AML-193 (cell line): ENCODE results near the gene WDFY2.
"Not testable (repeated sequence)": the region's sequence is repeated elsewhere in the genome, so short reads cannot be mapped to it uniquely, and the experiment has no call there.

Source experiments
- DNase-seq, 2 experiments: peaks; one replicate each; lab custom pipeline; 2025; lab: John Stamatoyannopoulos, UW

The WDFY2 gene

GRCh38 chr13:51666374-51666773 lies 82.1 kb downstream of the WDFY2 start:
- DNase-seq, result no peak

- no peak for DNase-seq
Measured at GRCh38 chr13:51666839-51667238, 82.6 kb downstream of the WDFY2 start.

GRCh38 chr13:51668580-51669195 lies 84.4 kb downstream of the WDFY2 start:
- no peak for DNase-seq

DNA sequence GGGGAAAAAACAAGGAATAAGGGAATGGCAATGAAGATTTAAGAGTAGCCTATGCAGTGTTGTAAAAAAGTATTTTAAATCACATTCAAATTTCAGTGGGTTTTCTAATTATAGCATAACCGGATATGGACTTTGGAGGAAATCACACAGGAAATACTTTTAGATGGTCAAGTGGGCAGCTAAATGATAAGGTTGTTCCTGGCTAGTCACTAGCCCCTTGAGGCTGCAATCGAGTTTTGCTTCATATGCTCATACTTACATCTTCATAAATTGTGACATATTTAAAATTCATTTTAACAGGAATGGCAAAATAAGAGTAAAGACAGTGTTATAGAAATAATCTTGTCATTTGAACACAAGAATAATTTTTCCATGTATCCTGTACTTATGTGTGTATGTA lies 88.9 kb downstream of the WDFY2 start:
- DNase-seq, result no peak

DNA sequence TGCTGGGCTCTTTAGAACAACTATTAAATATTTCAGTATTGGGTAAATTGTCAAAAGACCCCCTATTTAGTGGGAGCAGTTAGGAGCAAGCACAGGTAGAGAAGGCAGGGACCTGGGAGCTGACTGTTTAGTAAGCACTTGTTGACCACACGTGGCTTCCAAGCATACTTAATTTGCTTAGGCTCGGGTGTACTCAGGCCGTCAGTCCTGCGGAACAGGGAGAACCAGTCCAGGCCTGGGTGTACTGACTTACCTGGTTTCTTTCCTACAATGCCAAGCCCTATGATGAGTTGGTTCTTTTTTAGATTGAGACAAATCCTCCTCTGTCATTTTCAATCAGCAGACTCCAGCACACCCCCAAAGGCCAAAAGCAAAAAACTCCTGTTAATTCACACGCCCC lies 90.0 kb downstream of the WDFY2 start:
- DNase-seq, result no peak

DNA sequence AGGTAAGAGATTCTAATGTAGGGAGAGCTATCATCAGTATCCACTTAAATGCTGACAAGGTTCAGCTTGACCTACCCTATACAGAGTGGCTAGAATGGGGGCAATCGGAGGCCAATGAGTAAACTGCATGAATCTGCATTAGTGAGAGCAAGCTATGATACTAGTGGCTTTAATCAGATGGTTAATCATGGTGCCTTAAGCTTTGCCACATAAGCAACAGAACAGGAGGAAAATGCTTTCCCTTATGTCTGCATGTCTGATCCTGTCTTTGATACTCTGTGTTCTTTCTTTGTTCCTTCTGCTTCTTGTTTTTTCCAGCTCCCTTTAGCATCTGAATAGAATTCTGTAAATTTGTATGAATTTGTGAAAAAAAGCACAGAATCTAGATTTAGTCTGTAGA lies 91.1 kb downstream of the WDFY2 start:
- DNase-seq, result no peak

DNA sequence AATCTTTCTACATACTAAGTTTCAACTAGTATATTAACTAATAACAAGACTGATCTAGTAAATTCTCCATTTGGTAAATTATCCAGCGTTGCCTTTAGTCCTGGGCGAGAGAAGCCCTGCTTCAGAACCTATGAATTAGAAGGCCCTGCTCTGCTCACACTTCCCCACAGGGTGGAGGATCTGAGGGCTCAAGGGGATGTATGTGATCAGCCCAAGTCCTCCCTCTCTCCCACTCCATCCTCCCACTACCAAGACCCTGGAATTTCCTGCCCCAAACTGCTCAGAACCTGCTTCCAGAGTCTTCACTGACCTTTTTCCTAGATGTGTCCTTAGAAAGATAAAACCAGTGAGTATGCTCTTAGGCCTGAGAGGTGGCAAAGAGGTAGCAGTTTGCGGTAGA lies 91.6 kb downstream of the WDFY2 start:
- no peak for DNase-seq

DNA sequence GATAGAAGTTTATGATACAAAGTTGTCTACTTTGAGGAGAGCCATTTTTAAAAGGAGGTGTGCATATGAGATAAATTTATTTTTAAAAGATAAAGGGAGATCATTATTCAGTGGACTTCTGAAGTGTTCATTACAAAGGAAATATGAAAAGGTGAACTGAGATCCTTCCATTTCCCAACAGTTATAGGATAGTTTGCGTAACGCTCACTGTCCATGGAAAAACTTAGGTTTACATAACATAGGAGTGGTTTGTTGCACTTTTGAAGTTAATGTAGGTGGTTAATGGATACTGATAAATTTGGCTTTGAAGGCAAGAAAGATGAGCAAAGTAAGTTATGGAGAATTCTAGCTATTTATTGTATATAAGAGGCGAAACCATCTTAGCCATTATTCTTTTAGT lies 92.5 kb downstream of the WDFY2 start:
- DNase-seq, result no peak

- DNase-seq, result no peak
Measured at GRCh38 chr13:51678420-51678819, 94.2 kb downstream of the WDFY2 start.

GRCh38 chr13:51679616-51680015 lies 95.4 kb downstream of the WDFY2 start:
- DNase-seq, result no peak

DNA sequence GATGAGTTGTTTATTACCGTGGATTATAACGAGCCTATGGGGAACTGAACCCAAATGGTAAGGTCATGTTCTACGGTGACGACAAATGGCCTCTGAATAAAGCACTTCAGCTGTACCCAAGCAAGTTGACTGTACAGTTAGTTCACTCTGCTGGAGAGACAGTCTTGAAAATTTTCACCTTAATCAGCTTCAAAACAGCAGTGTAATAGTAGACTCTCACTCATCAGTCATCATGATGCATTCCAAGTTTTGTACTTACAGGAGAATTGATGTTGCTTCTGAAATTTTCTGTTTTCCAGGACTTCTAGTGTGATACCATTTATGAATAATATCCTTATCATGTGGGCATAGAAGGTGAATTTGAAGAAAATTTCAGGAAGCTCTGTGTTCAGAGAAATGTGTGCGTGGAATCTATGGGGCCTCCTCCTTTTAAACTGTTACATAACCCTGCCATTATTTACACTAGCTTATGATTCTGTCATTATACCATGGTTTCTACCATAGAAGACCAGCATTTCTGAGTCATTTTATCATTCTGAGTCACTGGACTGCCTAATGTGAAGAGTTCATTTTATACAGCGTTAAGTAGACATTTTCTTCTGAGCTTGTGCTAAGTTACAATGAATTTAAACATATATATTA lies 96.9 kb downstream of the WDFY2 start:
- DNase-seq, result no peak

- DNase-seq, result no peak
Measured at GRCh38 chr13:51682686-51683085, 98.4 kb downstream of the WDFY2 start.

GRCh38 chr13:51683597-51683996 lies 99.3 kb downstream of the WDFY2 start:
- no peak for DNase-seq

- DNase-seq, result no peak
Measured at GRCh38 chr13:51684076-51684475, 99.8 kb downstream of the WDFY2 start.

GRCh38 chr13:51687947-51688714 lies 103.9 kb downstream of the WDFY2 start:
- DNase-seq, result no peak

DNA sequence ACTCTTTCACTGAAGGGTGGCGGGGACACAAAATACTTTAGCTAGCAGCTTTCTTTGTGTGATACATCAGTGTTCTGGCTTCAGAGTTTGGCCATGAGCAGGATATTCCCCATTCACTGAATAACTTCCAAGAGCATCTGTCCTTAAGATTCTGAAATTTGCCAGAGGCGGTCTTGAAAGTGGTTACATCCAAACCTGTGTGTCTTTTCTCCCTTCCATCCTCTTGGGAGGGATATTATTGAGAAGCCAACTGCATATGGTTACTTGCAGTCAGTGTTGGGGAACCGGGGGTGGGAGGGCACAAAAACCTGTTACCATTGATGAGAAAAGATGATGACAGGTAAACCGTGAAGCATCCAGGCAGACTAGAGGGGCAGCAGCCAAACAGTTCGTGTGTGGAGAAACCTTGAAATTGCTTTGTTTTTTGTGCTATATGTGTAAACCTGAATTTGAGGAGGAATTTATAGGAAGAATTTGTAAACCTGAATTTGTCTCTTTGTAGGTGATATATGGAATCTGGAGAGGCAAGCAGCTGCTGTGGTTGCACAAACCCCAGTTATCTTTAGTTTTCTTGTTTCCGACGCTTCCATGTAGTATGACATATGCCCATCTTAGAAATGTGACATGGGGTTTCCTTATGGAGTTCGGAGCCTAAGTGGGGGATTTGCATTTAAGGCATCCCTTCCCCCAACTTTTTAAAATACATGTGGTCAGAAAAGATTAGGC lies 104.8 kb downstream of the WDFY2 start:
- no peak for DNase-seq

DNA sequence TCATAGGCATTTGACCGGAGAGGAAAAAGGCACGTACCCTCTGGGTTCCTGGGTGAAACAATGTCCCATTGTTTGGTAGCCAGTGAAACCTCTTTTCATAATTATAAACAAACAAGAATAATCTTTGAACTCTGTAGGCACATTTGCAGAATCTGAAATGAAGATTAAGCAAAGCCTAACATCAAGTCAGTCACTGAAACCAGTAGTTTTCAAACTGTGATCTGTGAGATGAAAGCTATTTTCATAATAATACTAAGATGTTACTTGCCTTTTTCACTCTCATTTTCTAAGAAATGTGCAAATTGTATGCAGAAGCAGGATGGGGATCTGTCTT lies 105.4 kb downstream of the WDFY2 start:
- no peak for DNase-seq

- DNase-seq, result not testable (repeated sequence)
Measured at GRCh38 chr13:51695677-51696076, 111.4 kb downstream of the WDFY2 start.

DNA sequence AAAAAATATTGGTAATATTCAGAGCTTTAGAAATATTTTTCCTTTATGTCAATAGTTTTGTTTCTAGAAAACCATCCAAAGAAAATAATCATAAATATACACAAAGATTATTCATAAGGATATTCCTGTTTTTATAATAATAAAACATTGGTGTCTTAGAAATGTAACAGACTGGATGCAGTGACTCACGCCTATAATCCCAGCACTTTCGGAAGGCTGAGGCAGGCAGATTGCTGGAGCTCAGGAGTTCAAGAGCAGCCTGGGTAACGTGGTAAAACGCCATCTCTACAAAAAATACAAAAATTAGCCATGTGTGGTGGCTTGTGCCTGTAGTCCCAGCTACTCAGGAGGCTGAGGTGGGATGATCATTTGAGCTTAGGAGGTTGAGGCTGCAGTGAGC lies 112.9 kb downstream of the WDFY2 start:
- DNase-seq, result no peak

DNA sequence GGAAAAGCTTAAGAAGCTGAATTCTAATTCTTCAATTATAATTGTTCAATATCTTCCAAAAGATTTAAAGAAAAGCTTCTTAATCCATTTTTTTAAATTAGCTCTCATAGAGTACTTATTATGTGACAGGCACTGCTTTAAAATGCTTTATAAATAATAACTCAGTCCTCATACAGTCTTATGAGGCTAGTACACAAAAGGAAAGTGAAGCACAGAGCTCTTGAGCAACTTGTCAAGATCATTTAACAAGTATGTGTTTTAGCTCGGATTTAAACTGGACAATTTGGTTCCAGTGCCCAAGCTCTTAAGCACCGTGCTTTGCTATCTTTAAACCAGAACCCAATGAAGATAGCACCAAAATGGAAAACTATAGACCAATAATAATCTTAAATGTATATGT lies 113.6 kb downstream of the WDFY2 start:
- DNase-seq, result no peak

DNA sequence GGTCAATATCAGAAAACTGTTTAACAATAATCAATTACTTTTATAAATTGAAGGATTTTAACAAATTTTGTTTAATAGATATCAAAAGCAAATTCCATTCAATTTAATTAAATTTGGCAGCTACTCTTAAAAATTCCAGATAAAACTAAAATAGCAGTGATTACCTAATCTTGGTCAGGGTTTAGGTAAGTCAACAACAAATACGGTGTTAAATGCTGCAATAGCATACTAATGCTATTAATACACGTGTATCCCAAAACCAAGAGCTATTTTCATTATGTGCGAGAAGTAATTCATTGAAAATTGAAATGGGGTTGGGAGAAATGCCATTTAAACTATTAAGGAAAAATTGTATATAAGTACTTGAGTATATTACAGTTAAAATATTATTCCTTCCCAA lies 114.1 kb downstream of the WDFY2 start:
- DNase-seq, result no peak

GRCh38 chr13:51704399-51705313 lies 120.4 kb downstream of the WDFY2 start:
- no peak for DNase-seq
